HepG2 (cell line): ENCODE data around the gene ACP1. TPM values are rescaled to one million over a fixed set of nuclear protein-coding genes. Genes with fewer than 3 reads are reported as not detected.
A peak's percentile ranks its signal among the peaks of the same experiment; 100 is the strongest.

Experiments
- HMGA1 ChIP-seq: sonication (generic); formaldehyde crosslinking; conservative IDR thresholded peaks from 2 replicates; pipeline ENCODE4 v1.4.0; 2020; ENCODE audit warnings: missing genetic modification reagents
- NCOR1 ChIP-seq: fragments of 200-600 bp; sonication (generic); IDR thresholded peaks from 2 replicates; pipeline ENCODE4 v1.7.0; 2017; ENCODE audit warnings: antibody characterized with exemption, low read length, borderline replicate concordance
- SNAI1 ChIP-seq: sonication (generic); formaldehyde crosslinking; IDR thresholded peaks from 2 replicates; pipeline ENCODE4 v1.5.0; 2020; ENCODE audit warnings: mild to moderate bottlenecking, missing genetic modification reagents, borderline replicate concordance
- ZFP62 ChIP-seq: sonication (generic); formaldehyde crosslinking; IDR thresholded peaks from 2 replicates; pipeline ENCODE4 v1.4.0; 2020; ENCODE audit warnings: missing genetic modification reagents
- ZFY ChIP-seq: sonication (generic); formaldehyde crosslinking; IDR thresholded peaks from 2 replicates; pipeline ENCODE4 v1.4.0; 2020; ENCODE audit warnings: missing genetic modification reagents
- polyA plus RNA-seq, 8 experiments: library from polyadenylated mRNA; depleted of rRNA in 3 of 8; stranded (reverse) in 7 of 8; unstranded in 1 of 8; fragments of >200 nt; fragmentation: Illumina TruSeq in 4 of 8; extraction: Trizol in 4 of 8; gene quantifications; 2 replicates each; pipeline versions ENCODE4 v1.2.1 to v1.2.3, GENCODE V29; 2011 to 2016; ENCODE audit warnings: low read depth in 4 of 8, missing spikeins in 1 of 8, mixed read lengths in 1 of 8; ENCODE audit not compliant: insufficient read depth in 1 of 8
- total RNA-seq, 5 experiments: library from RNA; depleted of rRNA; stranded (reverse); fragments of >200 nt; fragmentation: Illumina TruSeq; extraction: Trizol; gene quantifications; 2 replicates each; pipeline ENCODE4 v1.2.3, GENCODE V29; 2016; ENCODE audit warnings: low read depth in 1 of 5
- TF ChIP-seq, protein P1 (sequence below), 2 experiments: sonication (generic) in 1 of 2; formaldehyde crosslinking in 1 of 2; IDR thresholded peaks; 2 replicates each; pipeline versions ENCODE4 v1.6.1 to v1.9.0; 2014 to 2022; ENCODE audit warnings: antibody characterized with exemption in 1 of 2, borderline replicate concordance in 1 of 2, inconsistent platforms in 1 of 2, low read depth in 1 of 2, missing genetic modification reagents in 1 of 2

The ACP1 gene
- total and polyA plus RNA-seq, 2 of the 13 experiments (the other 11 are each of a cell fraction or from before 2014, with no cell fraction given) = 246 to 348 TPM

DNA sequence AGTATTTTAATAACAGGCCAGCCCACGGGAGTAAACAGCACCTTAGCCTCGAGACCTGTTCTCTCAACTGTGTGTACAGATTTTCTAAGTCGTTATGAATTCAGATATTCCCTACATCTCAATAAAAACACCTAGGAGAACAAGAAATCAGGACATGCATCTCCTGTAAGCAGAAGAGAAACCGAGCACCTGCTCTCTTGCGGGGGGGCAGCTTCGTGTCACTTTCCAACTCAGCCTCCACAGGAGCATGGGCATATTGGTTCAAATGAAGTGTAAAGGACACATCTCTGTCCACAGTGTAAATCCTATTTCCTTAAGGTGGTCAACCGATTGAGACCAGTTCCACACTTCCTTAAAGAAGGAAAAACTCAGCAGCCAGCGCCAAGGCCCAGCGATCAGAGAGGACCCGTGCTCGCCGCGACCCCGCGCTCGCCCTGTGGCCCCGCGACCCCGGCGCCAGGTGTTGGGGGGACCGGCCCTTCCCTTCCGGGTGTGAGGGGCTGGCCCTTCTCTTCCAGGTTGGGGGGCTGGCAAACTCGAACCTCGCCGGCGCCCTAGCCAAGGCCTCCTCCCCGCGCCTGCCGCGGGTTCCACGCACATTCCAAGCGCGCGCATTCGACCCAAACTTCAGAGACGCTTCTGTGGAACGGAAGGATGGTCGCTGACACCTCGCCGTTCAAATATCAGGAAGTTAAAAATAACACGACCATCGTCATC is 1.6 kb upstream of the ACP1 start (continued):
- TF ChIP-seq, protein P1, sequence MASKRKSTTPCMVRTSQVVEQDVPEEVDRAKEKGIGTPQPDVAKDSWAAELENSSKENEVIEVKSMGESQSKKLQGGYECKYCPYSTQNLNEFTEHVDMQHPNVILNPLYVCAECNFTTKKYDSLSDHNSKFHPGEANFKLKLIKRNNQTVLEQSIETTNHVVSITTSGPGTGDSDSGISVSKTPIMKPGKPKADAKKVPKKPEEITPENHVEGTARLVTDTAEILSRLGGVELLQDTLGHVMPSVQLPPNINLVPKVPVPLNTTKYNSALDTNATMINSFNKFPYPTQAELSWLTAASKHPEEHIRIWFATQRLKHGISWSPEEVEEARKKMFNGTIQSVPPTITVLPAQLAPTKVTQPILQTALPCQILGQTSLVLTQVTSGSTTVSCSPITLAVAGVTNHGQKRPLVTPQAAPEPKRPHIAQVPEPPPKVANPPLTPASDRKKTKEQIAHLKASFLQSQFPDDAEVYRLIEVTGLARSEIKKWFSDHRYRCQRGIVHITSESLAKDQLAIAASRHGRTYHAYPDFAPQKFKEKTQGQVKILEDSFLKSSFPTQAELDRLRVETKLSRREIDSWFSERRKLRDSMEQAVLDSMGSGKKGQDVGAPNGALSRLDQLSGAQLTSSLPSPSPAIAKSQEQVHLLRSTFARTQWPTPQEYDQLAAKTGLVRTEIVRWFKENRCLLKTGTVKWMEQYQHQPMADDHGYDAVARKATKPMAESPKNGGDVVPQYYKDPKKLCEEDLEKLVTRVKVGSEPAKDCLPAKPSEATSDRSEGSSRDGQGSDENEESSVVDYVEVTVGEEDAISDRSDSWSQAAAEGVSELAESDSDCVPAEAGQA (IDR thresholded peaks at IDR 0.05; ENCODE audit: low read depth) = peak; percentile 70; the same call in 1 of the 2 replicates
- TF ChIP-seq, protein P1 (CRISPR knock-in tag; IDR thresholded peaks at IDR 0.05; ENCODE audit: borderline replicate concordance) = no peak
- TF ChIP-seq SNAI1 (CRISPR knock-in tag) = 0 out of 2 replicates have a peak, but pooled peaks have one; percentile 32
- no peak for TF ChIP-seq ZFP62 (CRISPR knock-in tag)
- no peak for TF ChIP-seq HMGA1 (CRISPR knock-in tag)
- TF ChIP-seq ZFY (CRISPR knock-in tag) = 0 out of 2 replicates have a peak, but pooled peaks have one; percentile 26
- TF ChIP-seq NCOR1 = no peak
- TF ChIP-seq, all 625 proteins: peak for 43
